HepG2 (cell line): ENCODE results near the gene PLD2. TPM values are rescaled to one million over a fixed set of nuclear protein-coding genes. Genes with fewer than 3 reads are reported as not detected.
A peak's percentile ranks its signal among the peaks of the same experiment; 100 is the strongest.

ENCODE experiments used
- CBFB ChIP-seq: sonication (generic); formaldehyde crosslinking; IDR thresholded peaks from 2 replicates; pipeline ENCODE4 v1.4.0; 2020; ENCODE audit warnings: missing genetic modification reagents
- CBX2 ChIP-seq, 2 experiments: fragments of 200-600 bp in 1 of 2; sonication (generic); formaldehyde crosslinking in 1 of 2; IDR thresholded peaks; 2 replicates each; pipeline versions ENCODE4 v1.7.0 to v1.8.1; 2018 to 2022; ENCODE audit warnings: low read depth in 2 of 2, low read length in 1 of 2, mild to moderate bottlenecking in 1 of 2, missing genetic modification reagents in 1 of 2
- CHD2 ChIP-seq: IDR thresholded peaks from 2 replicates; pipeline ENCODE4 v1.6.1; 2011; ENCODE audit warnings: low read depth, low read length, improper control_type of control experiment
- ERF ChIP-seq: IDR thresholded peaks from 2 replicates; pipeline ENCODE4 v1.6.1; 2018; ENCODE audit warnings: missing biosample characterization, missing genetic modification reagents
- HNRNPK ChIP-seq: fragments of 200-400 bp; formaldehyde crosslinking; IDR thresholded peaks from 2 replicates; pipeline ENCODE4 v1.6.1; 2018; ENCODE audit warnings: low read length, low read depth, moderate library complexity, mild to moderate bottlenecking; ENCODE audit not compliant: poor library complexity, severe bottlenecking
- MTA1 ChIP-seq: sonication (generic); formaldehyde crosslinking; IDR thresholded peaks from 2 replicates; pipeline ENCODE4 v1.4.0; 2020; ENCODE audit warnings: missing genetic modification reagents, mild to moderate bottlenecking, borderline replicate concordance
- MTERF4 ChIP-seq: sonication (generic); formaldehyde crosslinking; IDR thresholded peaks from 2 replicates; pipeline ENCODE4 v1.8.0; 2023; ENCODE audit warnings: mild to moderate bottlenecking, missing genetic modification reagents
- NONO ChIP-seq, 2 experiments: fragments of 450-650 bp in 1 of 2; sonication (generic) in 1 of 2; formaldehyde crosslinking in 1 of 2; IDR thresholded peaks in 1 of 2; conservative IDR thresholded peaks in 1 of 2; 2 replicates each; pipeline versions ENCODE4 v1.6.1 to v1.8.0; 2017 to 2022; ENCODE audit warnings: mild to moderate bottlenecking in 1 of 2, missing genetic modification reagents in 1 of 2, moderate library complexity in 1 of 2
- NR2F2 ChIP-seq: IDR thresholded peaks from 2 replicates; pipeline ENCODE4 v1.6.1; 2012; ENCODE audit warnings: low read depth, inconsistent platforms, borderline replicate concordance
- THAP11 ChIP-seq: IDR thresholded peaks from 2 replicates; pipeline ENCODE4 v1.6.1; 2016; ENCODE audit warnings: missing biosample characterization, missing genetic modification reagents
- ZFP36 ChIP-seq: fragments of 150-350 bp; IDR thresholded peaks from 2 replicates; pipeline ENCODE4 v1.6.1; 2018; ENCODE audit warnings: borderline replicate concordance, low read length, low read depth; ENCODE audit not compliant: partially characterized antibody
- ZKSCAN5 ChIP-seq: sonication (generic); formaldehyde crosslinking; IDR thresholded peaks from 2 replicates; pipeline ENCODE4 v1.5.1; 2020; ENCODE audit warnings: mild to moderate bottlenecking, missing genetic modification reagents
- ZNF124 ChIP-seq: sonication (generic); formaldehyde crosslinking; IDR thresholded peaks from 2 replicates; pipeline ENCODE4 v1.4.0; 2020; ENCODE audit warnings: missing genetic modification reagents
- ZNF441 ChIP-seq: sonication (generic); formaldehyde crosslinking; IDR thresholded peaks from 2 replicates; pipeline ENCODE4 v1.7.0; 2021; ENCODE audit warnings: missing genetic modification reagents, borderline replicate concordance
- ZNF446 ChIP-seq: sonication (generic); formaldehyde crosslinking; IDR thresholded peaks from 2 replicates; pipeline ENCODE4 v1.5.0; 2020; ENCODE audit warnings: mild to moderate bottlenecking, missing genetic modification reagents
- ZNF570 ChIP-seq: sonication (generic); formaldehyde crosslinking; IDR thresholded peaks from 2 replicates; pipeline ENCODE4 v1.4.0; 2020; ENCODE audit warnings: mild to moderate bottlenecking, missing genetic modification reagents, borderline replicate concordance
- ZNF598 ChIP-seq: sonication (generic); formaldehyde crosslinking; IDR thresholded peaks from 2 replicates; pipeline ENCODE4 v1.5.1; 2020; ENCODE audit warnings: mild to moderate bottlenecking, missing genetic modification reagents, borderline replicate concordance
- ZNF766 ChIP-seq: sonication (generic); formaldehyde crosslinking; IDR thresholded peaks from 2 replicates; pipeline ENCODE4 v1.5.0; 2020; ENCODE audit warnings: missing genetic modification reagents, borderline replicate concordance
- ZNF891 ChIP-seq: sonication (generic); formaldehyde crosslinking; IDR thresholded peaks from 2 replicates; pipeline ENCODE4 v1.5.0; 2020; ENCODE audit warnings: mild to moderate bottlenecking, missing genetic modification reagents
- polyA plus RNA-seq, 8 experiments: library from polyadenylated mRNA; depleted of rRNA in 3 of 8; stranded (reverse) in 7 of 8; unstranded in 1 of 8; fragments of >200 nt; fragmentation: Illumina TruSeq in 4 of 8; extraction: Trizol in 4 of 8; gene quantifications; 2 replicates each; pipeline versions ENCODE4 v1.2.1 to v1.2.3, GENCODE V29; 2011 to 2016; ENCODE audit warnings: low read depth in 4 of 8, missing spikeins in 1 of 8, mixed read lengths in 1 of 8; ENCODE audit not compliant: insufficient read depth in 1 of 8
- total RNA-seq, 5 experiments: library from RNA; depleted of rRNA; stranded (reverse); fragments of >200 nt; fragmentation: Illumina TruSeq; extraction: Trizol; gene quantifications; 2 replicates each; pipeline ENCODE4 v1.2.3, GENCODE V29; 2016; ENCODE audit warnings: low read depth in 1 of 5
- TF ChIP-seq, protein P1 (sequence below): fragments of 450-650 bp; IDR thresholded peaks from 2 replicates; pipeline ENCODE4 v1.6.1; 2016
- TF ChIP-seq, protein P2 (sequence below): sonication (generic); formaldehyde crosslinking; IDR thresholded peaks from 2 replicates; pipeline ENCODE4 v1.4.0; 2020; ENCODE audit warnings: mild to moderate bottlenecking, missing genetic modification reagents, borderline replicate concordance

Gene PLD2
- total and polyA plus RNA-seq, 2 of the 13 experiments (the other 11 are each of a cell fraction or from before 2014, with no cell fraction given) = 13.4 to 29.7 TPM

- TF ChIP-seq, protein P1, sequence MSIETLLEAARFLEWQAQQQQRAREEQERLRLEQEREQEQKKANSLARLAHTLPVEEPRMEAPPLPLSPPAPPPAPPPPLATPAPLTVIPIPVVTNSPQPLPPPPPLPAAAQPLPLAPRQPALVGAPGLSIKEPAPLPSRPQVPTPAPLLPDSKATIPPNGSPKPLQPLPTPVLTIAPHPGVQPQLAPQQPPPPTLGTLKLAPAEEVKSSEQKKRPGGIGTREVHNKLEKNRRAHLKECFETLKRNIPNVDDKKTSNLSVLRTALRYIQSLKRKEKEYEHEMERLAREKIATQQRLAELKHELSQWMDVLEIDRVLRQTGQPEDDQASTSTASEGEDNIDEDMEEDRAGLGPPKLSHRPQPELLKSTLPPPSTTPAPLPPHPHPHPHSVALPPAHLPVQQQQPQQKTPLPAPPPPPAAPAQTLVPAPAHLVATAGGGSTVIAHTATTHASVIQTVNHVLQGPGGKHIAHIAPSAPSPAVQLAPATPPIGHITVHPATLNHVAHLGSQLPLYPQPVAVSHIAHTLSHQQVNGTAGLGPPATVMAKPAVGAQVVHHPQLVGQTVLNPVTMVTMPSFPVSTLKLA = no peak
- TF ChIP-seq NONO (IDR thresholded peaks at IDR 0.05) (no peak), NONO (CRISPR knock-in tag; conservative IDR thresholded peaks at IDR 0.05) (no peak; the same call in 1 of the 2 replicates), ZNF766 (no peak), ZNF891 (no peak; the same call in 1 of the 2 replicates), CBX2 (IDR thresholded peaks at IDR 0.05; ENCODE audit: low read depth, low read length) (no peak), CBX2 (CRISPR knock-in tag; IDR thresholded peaks at IDR 0.05; ENCODE audit: low read depth) (no peak), ZFP36 (no peak), ERF (CRISPR knock-in tag) (peak; percentile 83), ZNF570 (CRISPR knock-in tag) (no peak), ZKSCAN5 (CRISPR knock-in tag) (0 out of 2 replicates have a peak, but pooled peaks have one; percentile 39), THAP11 (peak; percentile 73; the same call in 1 of the 2 replicates), CHD2 (no peak), MTA1 (CRISPR knock-in tag) (peak; percentile 54; the same call in 1 of the 2 replicates), NR2F2 (peak; percentile 69; the same call in 1 of the 2 replicates), HNRNPK (no peak), ZNF441 (CRISPR knock-in tag) (no peak), CBFB (peak; percentile 67; the same call in 1 of the 2 replicates), ZNF446 (CRISPR knock-in tag) (no peak), MTERF4 (CRISPR knock-in tag) (no peak), ZNF598 (CRISPR knock-in tag) (no peak), ZNF124 (no peak)
- TF ChIP-seq, protein P2, sequence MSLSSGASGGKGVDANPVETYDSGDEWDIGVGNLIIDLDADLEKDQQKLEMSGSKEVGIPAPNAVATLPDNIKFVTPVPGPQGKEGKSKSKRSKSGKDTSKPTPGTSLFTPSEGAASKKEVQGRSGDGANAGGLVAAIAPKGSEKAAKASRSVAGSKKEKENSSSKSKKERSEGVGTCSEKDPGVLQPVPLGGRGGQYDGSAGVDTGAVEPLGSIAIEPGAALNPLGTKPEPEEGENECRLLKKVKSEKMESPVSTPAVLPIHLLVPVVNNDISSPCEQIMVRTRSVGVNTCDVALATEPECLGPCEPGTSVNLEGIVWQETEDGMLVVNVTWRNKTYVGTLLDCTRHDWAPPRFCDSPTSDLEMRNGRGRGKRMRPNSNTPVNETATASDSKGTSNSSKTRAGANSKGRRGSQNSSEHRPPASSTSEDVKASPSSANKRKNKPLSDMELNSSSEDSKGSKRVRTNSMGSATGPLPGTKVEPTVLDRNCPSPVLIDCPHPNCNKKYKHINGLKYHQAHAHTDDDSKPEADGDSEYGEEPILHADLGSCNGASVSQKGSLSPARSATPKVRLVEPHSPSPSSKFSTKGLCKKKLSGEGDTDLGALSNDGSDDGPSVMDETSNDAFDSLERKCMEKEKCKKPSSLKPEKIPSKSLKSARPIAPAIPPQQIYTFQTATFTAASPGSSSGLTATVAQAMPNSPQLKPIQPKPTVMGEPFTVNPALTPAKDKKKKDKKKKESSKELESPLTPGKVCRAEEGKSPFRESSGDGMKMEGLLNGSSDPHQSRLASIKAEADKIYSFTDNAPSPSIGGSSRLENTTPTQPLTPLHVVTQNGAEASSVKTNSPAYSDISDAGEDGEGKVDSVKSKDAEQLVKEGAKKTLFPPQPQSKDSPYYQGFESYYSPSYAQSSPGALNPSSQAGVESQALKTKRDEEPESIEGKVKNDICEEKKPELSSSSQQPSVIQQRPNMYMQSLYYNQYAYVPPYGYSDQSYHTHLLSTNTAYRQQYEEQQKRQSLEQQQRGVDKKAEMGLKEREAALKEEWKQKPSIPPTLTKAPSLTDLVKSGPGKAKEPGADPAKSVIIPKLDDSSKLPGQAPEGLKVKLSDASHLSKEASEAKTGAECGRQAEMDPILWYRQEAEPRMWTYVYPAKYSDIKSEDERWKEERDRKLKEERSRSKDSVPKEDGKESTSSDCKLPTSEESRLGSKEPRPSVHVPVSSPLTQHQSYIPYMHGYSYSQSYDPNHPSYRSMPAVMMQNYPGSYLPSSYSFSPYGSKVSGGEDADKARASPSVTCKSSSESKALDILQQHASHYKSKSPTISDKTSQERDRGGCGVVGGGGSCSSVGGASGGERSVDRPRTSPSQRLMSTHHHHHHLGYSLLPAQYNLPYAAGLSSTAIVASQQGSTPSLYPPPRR = peak; percentile 57; the same call in 1 of the 2 replicates
Measured at GRCh38 chr17:4788807-4789700, 17.9 kb upstream of the PLD2 start, which contains the start of gene GLTPD2 (continued).
